ENCODE results near the gene HSD17B11.
"Not testable (repeated sequence)": the region's sequence is repeated elsewhere in the genome, so short reads cannot be mapped to it uniquely, and the experiment has no call there.

The HSD17B11 gene

DNA sequence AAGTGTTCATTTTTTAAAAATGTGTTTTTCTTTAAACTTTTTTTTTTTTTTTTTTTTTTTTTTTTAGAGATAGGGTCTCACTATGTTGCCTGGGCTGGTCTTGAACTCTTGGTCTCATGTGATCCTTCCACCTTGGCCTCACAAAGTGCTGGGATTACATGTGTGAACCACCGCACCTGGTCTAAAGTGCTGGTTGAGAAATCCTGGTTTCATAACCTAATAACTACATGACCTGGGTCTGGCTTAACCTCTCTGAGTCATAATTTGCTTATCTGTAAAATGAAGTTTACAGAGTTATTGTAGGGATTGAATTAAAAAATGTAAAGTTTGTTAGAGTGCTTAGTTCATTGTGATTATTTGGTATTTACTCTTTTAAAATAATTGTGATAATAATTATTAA is 73.5 kb downstream of the HSD17B11 start:
- DNase-seq (ENCODE audit: insufficient read length, low spot score), result no peak
- TF ChIP-seq, protein P1, sequence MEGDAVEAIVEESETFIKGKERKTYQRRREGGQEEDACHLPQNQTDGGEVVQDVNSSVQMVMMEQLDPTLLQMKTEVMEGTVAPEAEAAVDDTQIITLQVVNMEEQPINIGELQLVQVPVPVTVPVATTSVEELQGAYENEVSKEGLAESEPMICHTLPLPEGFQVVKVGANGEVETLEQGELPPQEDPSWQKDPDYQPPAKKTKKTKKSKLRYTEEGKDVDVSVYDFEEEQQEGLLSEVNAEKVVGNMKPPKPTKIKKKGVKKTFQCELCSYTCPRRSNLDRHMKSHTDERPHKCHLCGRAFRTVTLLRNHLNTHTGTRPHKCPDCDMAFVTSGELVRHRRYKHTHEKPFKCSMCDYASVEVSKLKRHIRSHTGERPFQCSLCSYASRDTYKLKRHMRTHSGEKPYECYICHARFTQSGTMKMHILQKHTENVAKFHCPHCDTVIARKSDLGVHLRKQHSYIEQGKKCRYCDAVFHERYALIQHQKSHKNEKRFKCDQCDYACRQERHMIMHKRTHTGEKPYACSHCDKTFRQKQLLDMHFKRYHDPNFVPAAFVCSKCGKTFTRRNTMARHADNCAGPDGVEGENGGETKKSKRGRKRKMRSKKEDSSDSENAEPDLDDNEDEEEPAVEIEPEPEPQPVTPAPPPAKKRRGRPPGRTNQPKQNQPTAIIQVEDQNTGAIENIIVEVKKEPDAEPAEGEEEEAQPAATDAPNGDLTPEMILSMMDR (IDR thresholded peaks at IDR 0.05; ENCODE audit: insufficient read depth, missing control alignments), result no peak
- no peak for FAIRE-seq

DNA sequence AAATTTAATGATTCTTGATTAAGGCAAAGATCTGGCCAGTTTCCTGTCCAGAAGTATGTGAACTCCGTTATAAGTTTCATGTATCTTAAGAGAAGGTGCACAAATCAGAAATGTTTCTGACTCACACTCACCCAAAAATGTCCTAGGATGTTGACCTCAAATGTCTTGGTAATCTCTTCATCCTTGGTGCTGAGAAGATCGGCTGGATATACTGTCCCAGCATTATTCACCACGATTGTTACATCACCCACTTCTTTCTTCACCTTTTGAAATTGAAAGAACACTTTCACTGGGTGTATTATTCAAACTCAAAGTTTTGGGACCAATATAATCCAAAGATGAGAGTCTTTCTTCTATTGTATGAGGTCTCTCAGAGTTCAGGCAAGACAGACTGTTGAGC is 74.0 kb downstream of the HSD17B11 start:
- DNase-seq (ENCODE audit: insufficient read length, low spot score) (no peak), FAIRE-seq (no peak)
- TF ChIP-seq, protein P1 (IDR thresholded peaks at IDR 0.05; ENCODE audit: insufficient read depth, missing control alignments), result no peak

DNA sequence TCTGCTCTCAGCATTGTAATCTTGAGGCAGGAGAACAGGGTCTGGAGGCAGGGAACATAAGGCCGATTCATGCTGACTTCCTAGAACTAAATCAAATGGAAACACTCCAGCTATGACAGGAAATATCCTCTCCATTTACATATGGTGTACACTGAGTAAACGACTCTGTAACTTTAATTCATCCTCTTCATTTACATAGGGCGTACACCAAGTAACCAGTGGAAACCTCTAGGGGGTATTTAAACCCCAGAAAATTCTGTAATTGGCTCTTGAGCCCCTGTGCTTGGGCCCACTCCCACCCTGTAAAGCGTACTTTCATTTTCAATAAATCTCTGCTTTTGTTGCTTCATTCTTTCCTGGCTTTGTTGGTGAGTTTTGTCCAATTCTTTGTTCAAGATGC is 76.0 kb downstream of the HSD17B11 start:
- DNase-seq (ENCODE audit: insufficient read length, low spot score); FAIRE-seq: not testable (repeated sequence)

DNA sequence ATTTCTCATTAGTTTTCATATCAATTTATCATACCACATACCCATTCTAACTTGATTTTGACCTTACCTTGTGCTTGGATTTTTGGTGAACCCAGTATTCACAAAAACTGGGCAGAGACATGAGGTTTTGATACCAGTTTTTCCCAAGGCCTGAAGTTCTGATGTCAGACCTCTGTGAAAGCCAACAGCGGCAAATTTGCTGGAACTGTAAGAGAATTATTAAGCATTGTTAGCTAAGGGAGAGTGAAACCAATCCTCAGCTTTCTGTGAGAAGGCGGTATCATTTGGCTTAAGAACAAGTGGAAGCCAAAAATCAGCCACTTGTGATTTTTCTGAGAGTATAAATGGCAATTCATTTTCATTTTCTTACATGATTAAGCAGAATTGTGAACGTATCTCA is 77.2 kb downstream of the HSD17B11 start:
- no peak for FAIRE-seq
- TF ChIP-seq, protein P1 (IDR thresholded peaks at IDR 0.05; ENCODE audit: insufficient read depth, missing control alignments), result no peak

DNA sequence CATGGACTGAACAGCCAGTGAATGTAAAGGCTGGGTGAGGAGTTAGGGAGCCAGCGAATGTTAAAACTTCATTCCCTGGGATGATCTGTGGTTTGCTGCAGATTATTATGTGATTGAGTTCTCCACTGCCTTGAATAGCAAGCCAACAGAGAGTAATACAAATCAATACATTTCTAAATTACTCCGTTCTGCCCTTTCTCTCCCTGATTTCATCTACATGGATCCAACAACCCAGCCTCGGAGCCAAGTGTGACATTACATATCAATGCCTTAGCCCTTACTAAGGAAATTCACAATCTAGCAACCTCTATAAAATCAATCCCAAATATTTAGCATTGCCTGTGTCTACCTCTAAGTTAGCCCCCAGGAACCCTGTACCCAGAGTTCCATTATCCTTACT is 79.3 kb downstream of the HSD17B11 start:
- TF ChIP-seq, protein P1 (IDR thresholded peaks at IDR 0.05; ENCODE audit: insufficient read depth, missing control alignments), result no peak
- no peak for FAIRE-seq
- DNase-seq (ENCODE audit: insufficient read length, low spot score), result no peak

More for the DNA sequence above, 77.2 kb downstream of the HSD17B11 start:
- no peak for DNase-seq (ENCODE audit: insufficient read length, low spot score)

DNA sequence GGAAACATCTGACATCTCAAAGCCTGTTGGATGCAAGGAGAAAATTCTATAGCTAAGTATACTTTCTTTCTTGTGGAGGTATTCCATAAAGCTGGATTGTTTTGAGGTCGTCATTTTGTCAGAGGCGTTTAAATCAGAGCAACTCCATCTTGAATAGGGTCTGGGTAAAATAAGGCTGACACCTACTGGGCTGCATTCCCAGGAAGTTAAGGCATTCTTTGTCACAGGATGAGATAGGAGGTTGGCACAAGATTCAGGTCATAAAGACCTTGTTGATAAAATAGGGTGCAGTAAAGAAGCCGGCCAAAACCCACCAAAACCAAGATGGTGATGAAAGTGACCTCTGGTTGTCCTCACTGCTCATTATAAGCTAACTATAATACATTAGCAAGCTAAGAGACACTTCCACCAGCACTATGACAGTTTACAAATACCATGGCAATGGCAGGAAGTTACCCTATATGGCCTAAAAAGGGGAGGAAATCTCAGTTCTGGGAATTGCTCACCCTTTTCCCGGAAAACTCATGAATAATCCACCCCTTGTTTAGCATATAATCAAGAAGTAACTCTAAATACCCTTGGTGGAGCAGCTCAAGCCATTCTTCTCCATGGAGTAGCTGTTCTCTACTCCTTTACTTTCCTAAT is 80.2 kb downstream of the HSD17B11 start:
- TF ChIP-seq, protein P1 (IDR thresholded peaks at IDR 0.05; ENCODE audit: insufficient read depth, missing control alignments), result no peak
- FAIRE-seq (no peak), DNase-seq (ENCODE audit: insufficient read length, low spot score) (no peak)

DNA sequence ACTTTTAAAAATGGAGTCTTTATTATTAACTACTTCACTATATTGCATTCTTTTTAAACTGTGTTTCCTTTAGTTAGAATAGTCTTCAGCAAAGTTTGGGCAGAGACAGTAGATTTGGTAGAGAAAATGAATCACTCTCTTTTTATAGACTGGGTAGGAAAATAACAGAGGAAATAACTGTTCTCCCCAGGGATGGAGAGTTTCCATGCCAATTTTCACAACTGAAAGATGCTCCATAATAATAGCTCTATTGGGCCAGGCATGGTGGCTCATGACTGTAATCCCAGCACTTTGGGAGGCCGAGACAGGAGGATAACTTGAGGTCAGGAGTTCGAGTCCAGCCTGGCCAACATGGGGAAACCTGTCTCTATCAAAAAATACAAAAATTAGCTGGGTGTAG is 81.4 kb downstream of the HSD17B11 start:
- TF ChIP-seq, protein P1 (IDR thresholded peaks at IDR 0.05; ENCODE audit: insufficient read depth, missing control alignments), result no peak
- FAIRE-seq (no peak), DNase-seq (ENCODE audit: insufficient read length, low spot score) (no peak)

DNA sequence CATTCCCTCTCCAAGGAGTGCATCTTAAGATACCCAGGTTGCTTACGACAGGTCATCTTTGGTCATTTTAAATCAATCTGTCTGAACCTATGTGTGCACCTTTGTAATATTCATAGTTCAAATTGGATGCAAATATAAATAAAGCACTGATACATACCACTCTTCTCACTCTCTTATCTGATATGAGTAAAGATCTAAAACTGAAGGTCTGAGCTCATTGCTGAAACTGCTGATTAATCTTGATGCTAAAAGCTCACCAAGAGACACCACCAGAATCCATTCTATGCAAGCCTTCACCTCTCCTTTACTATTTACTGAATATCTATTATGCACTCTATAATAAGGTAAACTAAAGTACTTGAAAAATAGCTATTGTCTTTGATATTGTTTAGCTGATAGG is 84.9 kb downstream of the HSD17B11 start:
- no peak for DNase-seq (ENCODE audit: insufficient read length, low spot score)
- FAIRE-seq, result no peak

More for the DNA sequence above, 84.9 kb downstream of the HSD17B11 start:
- TF ChIP-seq, protein P1 (IDR thresholded peaks at IDR 0.05; ENCODE audit: insufficient read depth, missing control alignments), result no peak

Measured in D721Med (cell line).